Activated CD8-positive, alpha-beta memory T cell treated with anti-CD3 and anti-CD28 coated beads, Interleukin-2, amount 10 ng/mL, durations not matched to agents 7 days and 5 days (primary cell): ENCODE data around the gene WASHC1. TPM values are rescaled to one million over a fixed set of nuclear protein-coding genes. Genes with fewer than 3 reads are reported as not detected.

ENCODE experiments used
- total RNA-seq, 2 experiments: library from RNA; stranded (reverse); gene quantifications; one replicate each; pipeline ENCODE4 v1.2.3, GENCODE V29; 2021

The WASHC1 gene
- total RNA-seq, 2 experiments from 2014 or later, result 18.6 to 23.9 TPM

Other genes starting within 250 kb of the WASHC1 start
- gene FOXD4, start 89.0 kb upstream of the WASHC1 start, total RNA-seq, result under 1 TPM; 0.15 to 0.49 TPM
- 10 to 100 TPM; 40.0 to 56.4 TPM for gene ZNG1A, start 149.6 kb upstream of the WASHC1 start, total RNA-seq
- gene DOCK8, start 185.4 kb upstream of the WASHC1 start, total RNA-seq, result 100 to 1,000 TPM; 374 to 389 TPM